GM18498 (cell line): ENCODE data around the gene UBXN2A.
"Not testable (repeated sequence)": the region's sequence is repeated elsewhere in the genome, so short reads cannot be mapped to it uniquely, and the experiment has no call there.

Experiments used
- ATAC-seq: cut with Tn5 transposase; IDR thresholded peaks from one replicate; pipeline ENCODE4 v1.9.1; 2021; ENCODE audit warnings: mild to moderate bottlenecking, moderate library complexity; ENCODE audit not compliant: unreplicated experiment

Gene UBXN2A

GRCh38 chr2:24011250-24012104 is 71.2 kb downstream of the UBXN2A start:
- ATAC-seq: no peak

- ATAC-seq: no peak
Observed at GRCh38 chr2:24012521-24013188, 72.4 kb downstream of the UBXN2A start.

- ATAC-seq: not testable (repeated sequence)
Observed at GRCh38 chr2:24014902-24015301, 74.6 kb downstream of the UBXN2A start.

- no peak for ATAC-seq
Observed at GRCh38 chr2:24015562-24016375, 75.5 kb downstream of the UBXN2A start.

GRCh38 chr2:24016376-24016761 is 76.1 kb downstream of the UBXN2A start:
- no peak for ATAC-seq

- ATAC-seq: no peak
Observed at GRCh38 chr2:24016853-24017703, 76.8 kb downstream of the UBXN2A start.

GRCh38 chr2:24017711-24018110 is 77.4 kb downstream of the UBXN2A start:
- no peak for ATAC-seq

- no peak for ATAC-seq
Observed at GRCh38 chr2:24018241-24018640, 78.0 kb downstream of the UBXN2A start.

- ATAC-seq: no peak
Observed at GRCh38 chr2:24019729-24020128, 79.5 kb downstream of the UBXN2A start.

GRCh38 chr2:24020244-24020643 is 80.0 kb downstream of the UBXN2A start:
- no peak for ATAC-seq

GRCh38 chr2:24021122-24021998 is 81.1 kb downstream of the UBXN2A start:
- no peak for ATAC-seq

GRCh38 chr2:24022324-24022974 is 82.2 kb downstream of the UBXN2A start:
- no peak for ATAC-seq

- ATAC-seq: no peak
Observed at GRCh38 chr2:24022975-24023575, 82.8 kb downstream of the UBXN2A start.

GRCh38 chr2:24024018-24024417 is 83.8 kb downstream of the UBXN2A start:
- ATAC-seq: no peak

GRCh38 chr2:24024996-24025663 is 84.9 kb downstream of the UBXN2A start:
- ATAC-seq: no peak

- ATAC-seq: no peak
Observed at GRCh38 chr2:24026233-24026632, 86.0 kb downstream of the UBXN2A start.

- ATAC-seq: no peak
Observed at GRCh38 chr2:24038786-24039499, 98.7 kb downstream of the UBXN2A start.
